ENCODE measurements around the gene BCR. TPM values are rescaled to one million over a fixed set of nuclear protein-coding genes. Genes with fewer than 3 reads are reported as not detected.

Gene BCR
- polyA plus RNA-seq, 1 donor (not counting 4 experiments of a cell fraction or from before 2014, with no cell fraction given) = 25.8 TPM

- Histone ChIP-seq H3K9ac (ENCODE audit: control insufficient read depth, extremely low read depth, insufficient read depth, low read length) (no peak overlapping the region), H3K27me3 (ENCODE audit: control insufficient read depth, extremely low read depth, insufficient read depth, low read length) (no peaks in the 10 kb centered on the region), H3K9me1 (ENCODE audit: control insufficient read depth, extremely low read depth, insufficient read depth, low read length) (no peaks in the 10 kb centered on the region), H2AFZ (ENCODE audit: control insufficient read depth, low read length) (no peak overlapping the region), H3K79me2 (ENCODE audit: control insufficient read depth, insufficient read depth, low read length) (no peaks in the 10 kb centered on the region), H3K27ac (ENCODE audit: control insufficient read depth, insufficient read depth, low read length) (no peak overlapping the region), H4K20me1 (ENCODE audit: control insufficient read depth, extremely low read depth, insufficient read depth, low read length) (no peaks in the 10 kb centered on the region), H3K4me1 (ENCODE audit: control insufficient read depth, extremely low read depth, insufficient read depth, low read length) (no peaks in the 10 kb centered on the region), H3K9me3 (ENCODE audit: control insufficient read depth, low read depth, low read length) (no peaks in the 10 kb centered on the region), H3K36me3 (ENCODE audit: control insufficient read depth in 2 of 2, extremely low read depth in 1 of 2, insufficient read depth in 2 of 2, low read length in 2 of 2) (no peaks in the 10 kb centered on the region), H3K4me3 (ENCODE audit: control insufficient read depth in 2 of 3, extremely low read depth in 1 of 3, insufficient read depth in 2 of 3, low read depth in 1 of 3, low read length in 3 of 3) (no peak overlapping the region), H3K4me2 (ENCODE audit: control insufficient read depth, extremely low read depth, insufficient read depth, low read depth, low read length) (no peak overlapping the region)
- TF ChIP-seq, protein P1, sequence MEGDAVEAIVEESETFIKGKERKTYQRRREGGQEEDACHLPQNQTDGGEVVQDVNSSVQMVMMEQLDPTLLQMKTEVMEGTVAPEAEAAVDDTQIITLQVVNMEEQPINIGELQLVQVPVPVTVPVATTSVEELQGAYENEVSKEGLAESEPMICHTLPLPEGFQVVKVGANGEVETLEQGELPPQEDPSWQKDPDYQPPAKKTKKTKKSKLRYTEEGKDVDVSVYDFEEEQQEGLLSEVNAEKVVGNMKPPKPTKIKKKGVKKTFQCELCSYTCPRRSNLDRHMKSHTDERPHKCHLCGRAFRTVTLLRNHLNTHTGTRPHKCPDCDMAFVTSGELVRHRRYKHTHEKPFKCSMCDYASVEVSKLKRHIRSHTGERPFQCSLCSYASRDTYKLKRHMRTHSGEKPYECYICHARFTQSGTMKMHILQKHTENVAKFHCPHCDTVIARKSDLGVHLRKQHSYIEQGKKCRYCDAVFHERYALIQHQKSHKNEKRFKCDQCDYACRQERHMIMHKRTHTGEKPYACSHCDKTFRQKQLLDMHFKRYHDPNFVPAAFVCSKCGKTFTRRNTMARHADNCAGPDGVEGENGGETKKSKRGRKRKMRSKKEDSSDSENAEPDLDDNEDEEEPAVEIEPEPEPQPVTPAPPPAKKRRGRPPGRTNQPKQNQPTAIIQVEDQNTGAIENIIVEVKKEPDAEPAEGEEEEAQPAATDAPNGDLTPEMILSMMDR (optimal IDR thresholded peaks at IDR 0.05 in 1 of 3, IDR thresholded peaks at IDR 0.05 in 1 of 3, conservative IDR thresholded peaks at IDR 0.05 in 1 of 3; ENCODE audit: extremely low read depth in 1 of 3, insufficient read depth in 2 of 3, low read length in 3 of 3) = no peak
- no peak for TF ChIP-seq EZH2 (IDR thresholded peaks at IDR 0.05; ENCODE audit: low read length)
- no peak for DNase-seq (ENCODE audit: low read depth, low spot score)
- dilution Hi-C loops (cut with MboI; ENCODE audit: extremely low pct_ligation_motif_present, low sequenced_read_pairs) = no loop called here
- FAIRE-seq = no peak
Measured at GRCh38 chr22:23166042-23166831, 14.1 kb upstream of the BCR start.

- dilution Hi-C loops (cut with MboI; ENCODE audit: extremely low pct_ligation_motif_present, low sequenced_read_pairs) = no loop called here
- no peak for FAIRE-seq
- Histone ChIP-seq H4K20me1 (ENCODE audit: control insufficient read depth, extremely low read depth, insufficient read depth, low read length) (no peaks in the 10 kb centered on the region), H3K4me2 (ENCODE audit: control insufficient read depth, extremely low read depth, insufficient read depth, low read depth, low read length) (no peak overlapping the region), H2AFZ (ENCODE audit: control insufficient read depth, low read length) (no peak overlapping the region), H3K36me3 (ENCODE audit: control insufficient read depth in 2 of 2, extremely low read depth in 1 of 2, insufficient read depth in 2 of 2, low read length in 2 of 2) (no peaks in the 10 kb centered on the region), H3K79me2 (ENCODE audit: control insufficient read depth, insufficient read depth, low read length) (no peaks in the 10 kb centered on the region), H3K9me1 (ENCODE audit: control insufficient read depth, extremely low read depth, insufficient read depth, low read length) (no peaks in the 10 kb centered on the region), H3K4me3 (ENCODE audit: control insufficient read depth in 2 of 3, extremely low read depth in 1 of 3, insufficient read depth in 2 of 3, low read depth in 1 of 3, low read length in 3 of 3) (no peak overlapping the region), H3K4me1 (ENCODE audit: control insufficient read depth, extremely low read depth, insufficient read depth, low read length) (no peaks in the 10 kb centered on the region), H3K27ac (ENCODE audit: control insufficient read depth, insufficient read depth, low read length) (no peak overlapping the region), H3K9ac (ENCODE audit: control insufficient read depth, extremely low read depth, insufficient read depth, low read length) (no peak overlapping the region), H3K27me3 (ENCODE audit: control insufficient read depth, extremely low read depth, insufficient read depth, low read length) (no peaks in the 10 kb centered on the region), H3K9me3 (ENCODE audit: control insufficient read depth, low read depth, low read length) (no peaks in the 10 kb centered on the region)
- DNase-seq (ENCODE audit: low read depth, low spot score) = no peak
- no peak for TF ChIP-seq EZH2 (IDR thresholded peaks at IDR 0.05; ENCODE audit: low read length)
- TF ChIP-seq, protein P1 (optimal IDR thresholded peaks at IDR 0.05 in 1 of 3, IDR thresholded peaks at IDR 0.05 in 1 of 3, conservative IDR thresholded peaks at IDR 0.05 in 1 of 3; ENCODE audit: extremely low read depth in 1 of 3, insufficient read depth in 2 of 3, low read length in 3 of 3) = no peak
Measured at GRCh38 chr22:23166841-23167616, 13.3 kb upstream of the BCR start.
